IMR-90 (cell line): Measurements from ENCODE around the gene SIAH1.

Experiments used
- BHLHE40 ChIP-seq: fragments of 150-350 bp; IDR thresholded peaks from 2 replicates; pipeline ENCODE4 v1.6.1; 2016; ENCODE audit warnings: mild to moderate bottlenecking, low read depth, low read length
- CEBPB ChIP-seq: IDR thresholded peaks from 2 replicates; pipeline ENCODE4 v1.6.1; 2012; ENCODE audit warnings: low read depth, low read length, improper control_type of control experiment
- CHD1 ChIP-seq: IDR thresholded peaks from 2 replicates; pipeline ENCODE4 v1.6.1; 2012; ENCODE audit warnings: low read depth, low read length, improper control_type of control experiment
- CTCF ChIP-seq: conservative IDR thresholded peaks from 2 replicates; pipeline ENCODE4 v1.5.1; 2012; ENCODE audit warnings: mild to moderate bottlenecking, low read depth, low read length, improper control_type of control experiment
- ELK1 ChIP-seq: fragments of 150-350 bp; IDR thresholded peaks from 2 replicates; pipeline ENCODE4 v1.6.1; 2016; ENCODE audit warnings: low read depth, mild to moderate bottlenecking, low read length, moderate library complexity, borderline replicate concordance
- FOS ChIP-seq: fragments of 150-350 bp; IDR thresholded peaks from 2 replicates; pipeline ENCODE4 v1.6.1; 2016; ENCODE audit warnings: low read depth, low read length
- MAFK ChIP-seq: IDR thresholded peaks from 2 replicates; pipeline ENCODE4 v1.6.1; 2012; ENCODE audit warnings: low read depth, low read length, improper control_type of control experiment
- MXI1 ChIP-seq: IDR thresholded peaks from 2 replicates; pipeline ENCODE4 v1.6.1; 2012; ENCODE audit warnings: low read depth, mild to moderate bottlenecking, low read length, moderate library complexity, borderline replicate concordance
- POLR2A ChIP-seq: IDR thresholded peaks from 2 replicates; pipeline ENCODE4 v1.6.1; 2012; ENCODE audit warnings: mild to moderate bottlenecking, low read depth, low read length
- RAD21 ChIP-seq: IDR thresholded peaks from 2 replicates; pipeline ENCODE4 v1.6.1; 2012; ENCODE audit warnings: low read length, improper control_type of control experiment
- RCOR1 ChIP-seq: IDR thresholded peaks from 2 replicates; pipeline ENCODE4 v1.6.1; 2012; ENCODE audit warnings: mild to moderate bottlenecking, low read length, improper control_type of control experiment; ENCODE audit not compliant: insufficient replicate concordance
- RFX5 ChIP-seq: IDR thresholded peaks from 2 replicates; pipeline ENCODE4 v1.8.0; 2012; ENCODE audit warnings: low read depth, mild to moderate bottlenecking, low read length, moderate library complexity
- SMC3 ChIP-seq: fragments of 150-350 bp; IDR thresholded peaks from 2 replicates; pipeline ENCODE4 v1.6.1; 2016; ENCODE audit warnings: low read depth, mild to moderate bottlenecking, antibody characterized with exemption, low read length, moderate library complexity
- USF2 ChIP-seq: fragments of 150-350 bp; IDR thresholded peaks from 2 replicates; pipeline ENCODE4 v1.6.1; 2017; ENCODE audit warnings: mild to moderate bottlenecking, antibody characterized with exemption, low read length, low read depth

- no peak for TF ChIP-seq POLR2A
- no peak for TF ChIP-seq CTCF
- no peak for TF ChIP-seq CHD1
- no peak for TF ChIP-seq SMC3
- no peak for TF ChIP-seq RAD21
- TF ChIP-seq MXI1, result no peak
- no peak for TF ChIP-seq RFX5
- TF ChIP-seq BHLHE40, result no peak
- TF ChIP-seq USF2, result no peak
- no peak for TF ChIP-seq MAFK
- TF ChIP-seq CEBPB, result no peak
- TF ChIP-seq RCOR1, result no peak
- TF ChIP-seq FOS, result no peak
- TF ChIP-seq ELK1, result no peak
Observed at GRCh38 chr16:48350736-48351135, 34.5 kb downstream of the SIAH1 start.
